ENCODE results near the gene ADSS2.

Gene ADSS2

GRCh38 chr1:244424649-244425334 lies 26.9 kb downstream of the ADSS2 start:
- DNase-seq (ENCODE audit: low read depth in 1 of 2, low spot score in 1 of 2) = no peak
- H3K4me3 ChIP-seq (replicated peaks; ENCODE audit: insufficient read depth, low read length) = no peak overlapping the region
- no peak overlapping the region for H3K27ac ChIP-seq (replicated peaks)
- TF ChIP-seq CTCF (IDR thresholded peaks at IDR 0.05; ENCODE audit: insufficient read depth, low read length) (no peak), GABPA (IDR thresholded peaks at IDR 0.05; ENCODE audit: low read depth) (no peak), SPI1 (IDR thresholded peaks at IDR 0.05; ENCODE audit: borderline replicate concordance, low read depth) (no peak), POLR2AphosphoS5 (IDR thresholded peaks at IDR 0.05; ENCODE audit: low read depth) (no peak)
- TF ChIP-seq, protein P1, sequence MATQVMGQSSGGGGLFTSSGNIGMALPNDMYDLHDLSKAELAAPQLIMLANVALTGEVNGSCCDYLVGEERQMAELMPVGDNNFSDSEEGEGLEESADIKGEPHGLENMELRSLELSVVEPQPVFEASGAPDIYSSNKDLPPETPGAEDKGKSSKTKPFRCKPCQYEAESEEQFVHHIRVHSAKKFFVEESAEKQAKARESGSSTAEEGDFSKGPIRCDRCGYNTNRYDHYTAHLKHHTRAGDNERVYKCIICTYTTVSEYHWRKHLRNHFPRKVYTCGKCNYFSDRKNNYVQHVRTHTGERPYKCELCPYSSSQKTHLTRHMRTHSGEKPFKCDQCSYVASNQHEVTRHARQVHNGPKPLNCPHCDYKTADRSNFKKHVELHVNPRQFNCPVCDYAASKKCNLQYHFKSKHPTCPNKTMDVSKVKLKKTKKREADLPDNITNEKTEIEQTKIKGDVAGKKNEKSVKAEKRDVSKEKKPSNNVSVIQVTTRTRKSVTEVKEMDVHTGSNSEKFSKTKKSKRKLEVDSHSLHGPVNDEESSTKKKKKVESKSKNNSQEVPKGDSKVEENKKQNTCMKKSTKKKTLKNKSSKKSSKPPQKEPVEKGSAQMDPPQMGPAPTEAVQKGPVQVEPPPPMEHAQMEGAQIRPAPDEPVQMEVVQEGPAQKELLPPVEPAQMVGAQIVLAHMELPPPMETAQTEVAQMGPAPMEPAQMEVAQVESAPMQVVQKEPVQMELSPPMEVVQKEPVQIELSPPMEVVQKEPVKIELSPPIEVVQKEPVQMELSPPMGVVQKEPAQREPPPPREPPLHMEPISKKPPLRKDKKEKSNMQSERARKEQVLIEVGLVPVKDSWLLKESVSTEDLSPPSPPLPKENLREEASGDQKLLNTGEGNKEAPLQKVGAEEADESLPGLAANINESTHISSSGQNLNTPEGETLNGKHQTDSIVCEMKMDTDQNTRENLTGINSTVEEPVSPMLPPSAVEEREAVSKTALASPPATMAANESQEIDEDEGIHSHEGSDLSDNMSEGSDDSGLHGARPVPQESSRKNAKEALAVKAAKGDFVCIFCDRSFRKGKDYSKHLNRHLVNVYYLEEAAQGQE (IDR thresholded peaks at IDR 0.05; ENCODE audit: insufficient replicate concordance, low read depth) = no peak
- no peaks in the 10 kb centered on the region for H3K27me3 ChIP-seq (ENCODE audit: insufficient read depth, poor library complexity, severe bottlenecking)

DNA sequence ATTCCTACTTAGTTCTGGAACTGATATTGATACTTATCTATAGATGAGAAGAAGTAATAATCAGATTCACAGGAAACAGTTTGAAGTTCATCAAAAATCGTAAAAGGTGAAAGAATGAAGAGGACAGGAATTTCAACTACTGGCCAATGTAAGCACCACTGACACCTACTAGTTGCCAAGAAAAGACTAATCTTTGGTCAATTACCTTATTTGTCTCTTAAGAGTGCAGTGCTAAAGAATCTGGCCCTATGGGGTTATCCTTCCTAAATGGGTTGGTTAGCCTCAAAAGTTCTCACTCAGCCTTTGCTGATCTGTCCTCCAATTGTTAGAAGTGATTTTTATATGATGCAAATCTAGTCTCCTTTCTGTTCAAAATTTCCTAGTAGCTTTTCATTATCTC lies 29.5 kb downstream of the ADSS2 start:
- no peak for DNase-seq (ENCODE audit: low read depth in 1 of 2, low spot score in 1 of 2)
- TF ChIP-seq, protein P1 (IDR thresholded peaks at IDR 0.05; ENCODE audit: insufficient replicate concordance, low read depth) = no peak
- no peak for TF ChIP-seq GABPA (IDR thresholded peaks at IDR 0.05; ENCODE audit: low read depth)
- TF ChIP-seq POLR2AphosphoS5 (IDR thresholded peaks at IDR 0.05; ENCODE audit: low read depth) = no peak
- no peak for TF ChIP-seq CTCF (IDR thresholded peaks at IDR 0.05; ENCODE audit: insufficient read depth, low read length)
- TF ChIP-seq SPI1 (IDR thresholded peaks at IDR 0.05; ENCODE audit: borderline replicate concordance, low read depth) = no peak
- Histone ChIP-seq H3K4me3 (replicated peaks; ENCODE audit: insufficient read depth, low read length) (no peak overlapping the region), H3K27ac (replicated peaks) (no peak overlapping the region), H3K27me3 (ENCODE audit: insufficient read depth, poor library complexity, severe bottlenecking) (no peaks in the 10 kb centered on the region)

GRCh38 chr1:244419024-244419423 lies 32.7 kb downstream of the ADSS2 start:
- no peak overlapping the region for H3K4me3 ChIP-seq (replicated peaks; ENCODE audit: insufficient read depth, low read length)
- no peak for DNase-seq (ENCODE audit: low read depth in 1 of 2, low spot score in 1 of 2)
- no peaks in the 10 kb centered on the region for H3K27me3 ChIP-seq (ENCODE audit: insufficient read depth, poor library complexity, severe bottlenecking)
- TF ChIP-seq, protein P1 (IDR thresholded peaks at IDR 0.05; ENCODE audit: insufficient replicate concordance, low read depth) = no peak
- TF ChIP-seq GABPA (IDR thresholded peaks at IDR 0.05; ENCODE audit: low read depth) = no peak
- no peak for TF ChIP-seq SPI1 (IDR thresholded peaks at IDR 0.05; ENCODE audit: borderline replicate concordance, low read depth)
- TF ChIP-seq POLR2AphosphoS5 (IDR thresholded peaks at IDR 0.05; ENCODE audit: low read depth) = no peak
- no peak for TF ChIP-seq CTCF (IDR thresholded peaks at IDR 0.05; ENCODE audit: insufficient read depth, low read length)
- H3K27ac ChIP-seq (replicated peaks) = no peak overlapping the region
